Heart left ventricle (tissue), 13 donors: ENCODE results near the gene CREBZF.

ENCODE experiments used
- POLR2A ChIP-seq, 2 donors: fragments of 450-650 bp; IDR thresholded peaks; one replicate each; pipeline ENCODE4 v1.6.1; 2017; ENCODE audit warnings: antibody characterized with exemption in 2 of 2, mild to moderate bottlenecking in 2 of 2, moderate library complexity in 2 of 2
- TF ChIP-seq, protein P1 (sequence below), 12 donors: fragments of 200-600 bp; sonication (generic) in 4 of 12; IDR thresholded peaks; one replicate each; pipeline versions ENCODE4 v1.5.0 to v1.8.0; 2018 to 2022; ENCODE audit warnings: antibody characterized with exemption in 12 of 12, mild to moderate bottlenecking in 5 of 12
- donor health status: ischemic (EF 13 %, LVEDD 7.1; RV severe dilation, severe dysfunction).
- donor health status: DM: no; HTN: yes; CAD: no.
- donor health status: DM: no; HTN: no; CAD: no.
- donor health status: ischemic (EF 25% LVEDD 6.9; RV normal size, moderate dysfunction).
- donor health status: ischemic (EF 25% LVEDD 5.7; RV mildly dilated, moderate dysfunction).
- donor health status: ischemic (EF 35%, LVEDD 5.7; RV mildly dilated, moderate dysfunction).
- donor health status: nonischemic (EF 11% LVEDD 7.7; RV severe dilation, severe dysfunction).
- donor health status: DM: yes; HTN: yes; CAD: no.
- donor health status: PGD.
- donor health status: ischemic (EF 29% LVEDD 5.4; RV normal size, mild dysfunction).
- donor health status: nonischemic (EF 23%, LVEDD 6.1; RV moderate dilation, normal function).

DNA sequence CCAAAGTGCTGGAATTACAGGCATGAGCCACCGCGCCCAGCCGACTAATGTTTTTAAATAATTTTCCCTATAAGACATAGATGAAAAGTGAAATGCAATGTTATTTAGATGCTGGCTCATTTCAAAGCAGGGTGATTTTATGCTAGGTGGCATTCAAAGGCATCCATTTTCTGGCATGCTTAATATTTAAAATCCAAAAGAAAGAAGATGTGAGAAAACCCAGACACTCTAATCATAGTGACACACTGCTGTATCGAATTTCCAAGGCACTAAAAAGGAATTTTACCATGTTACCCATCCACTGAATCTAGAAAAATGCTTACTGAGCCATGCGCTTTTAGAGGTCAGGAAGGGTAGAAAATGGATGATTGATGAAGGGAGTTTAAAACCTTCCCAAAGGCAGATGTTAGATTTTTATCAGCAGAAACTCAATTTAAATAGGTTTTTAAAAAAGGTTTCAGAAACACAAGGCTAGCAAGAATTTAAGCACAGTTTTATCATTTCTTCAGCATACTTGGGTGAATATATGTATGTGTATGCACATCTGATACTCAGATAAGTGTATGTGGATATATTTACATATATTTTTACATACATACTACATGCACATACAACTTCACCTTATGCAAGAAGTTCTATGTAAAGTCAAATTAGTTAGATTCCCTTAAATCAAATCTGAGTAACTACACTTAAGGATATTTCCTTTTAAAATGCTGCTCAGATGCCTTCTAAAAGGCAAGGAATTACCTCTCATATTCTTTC lies 45.2 kb upstream of the CREBZF start:
- TF ChIP-seq, protein P1, sequence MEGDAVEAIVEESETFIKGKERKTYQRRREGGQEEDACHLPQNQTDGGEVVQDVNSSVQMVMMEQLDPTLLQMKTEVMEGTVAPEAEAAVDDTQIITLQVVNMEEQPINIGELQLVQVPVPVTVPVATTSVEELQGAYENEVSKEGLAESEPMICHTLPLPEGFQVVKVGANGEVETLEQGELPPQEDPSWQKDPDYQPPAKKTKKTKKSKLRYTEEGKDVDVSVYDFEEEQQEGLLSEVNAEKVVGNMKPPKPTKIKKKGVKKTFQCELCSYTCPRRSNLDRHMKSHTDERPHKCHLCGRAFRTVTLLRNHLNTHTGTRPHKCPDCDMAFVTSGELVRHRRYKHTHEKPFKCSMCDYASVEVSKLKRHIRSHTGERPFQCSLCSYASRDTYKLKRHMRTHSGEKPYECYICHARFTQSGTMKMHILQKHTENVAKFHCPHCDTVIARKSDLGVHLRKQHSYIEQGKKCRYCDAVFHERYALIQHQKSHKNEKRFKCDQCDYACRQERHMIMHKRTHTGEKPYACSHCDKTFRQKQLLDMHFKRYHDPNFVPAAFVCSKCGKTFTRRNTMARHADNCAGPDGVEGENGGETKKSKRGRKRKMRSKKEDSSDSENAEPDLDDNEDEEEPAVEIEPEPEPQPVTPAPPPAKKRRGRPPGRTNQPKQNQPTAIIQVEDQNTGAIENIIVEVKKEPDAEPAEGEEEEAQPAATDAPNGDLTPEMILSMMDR (IDR thresholded peaks at IDR 0.05): no peak
- no peak for TF ChIP-seq POLR2A (IDR thresholded peaks at IDR 0.05)
